Measurements from ENCODE around the gene ZXDC.

Gene ZXDC

GRCh38 chr3:126472277-126473006, 3.2 kb downstream of the ZXDC start:
- DNase-seq, result no peak

- no peak for DNase-seq
Measured at GRCh38 chr3:126469479-126469878, 6.2 kb downstream of the ZXDC start.

- DNase-seq, result no peak
Measured at GRCh38 chr3:126468028-126468891, 7.4 kb downstream of the ZXDC start.

- DNase-seq, result no peak
Measured at GRCh38 chr3:126467611-126467955, 8.1 kb downstream of the ZXDC start.

- no peak for DNase-seq
Measured at GRCh38 chr3:126466886-126467610, 8.6 kb downstream of the ZXDC start.

- no peak for DNase-seq
Measured at GRCh38 chr3:126465928-126466544, 9.7 kb downstream of the ZXDC start.

- no peak for DNase-seq
Measured at GRCh38 chr3:126464997-126465396, 10.7 kb downstream of the ZXDC start.

- DNase-seq, result no peak
Measured at GRCh38 chr3:126464494-126464893, 11.2 kb downstream of the ZXDC start.

- DNase-seq, result no peak
Measured at GRCh38 chr3:126464093-126464492, 11.6 kb downstream of the ZXDC start.

GRCh38 chr3:126463521-126463920, 12.2 kb downstream of the ZXDC start:
- DNase-seq, result no peak

- no peak for DNase-seq
Measured at GRCh38 chr3:126461450-126462070, 14.1 kb downstream of the ZXDC start.

GRCh38 chr3:126460381-126460780, 15.3 kb downstream of the ZXDC start:
- DNase-seq, result no peak

- DNase-seq, result no peak
Measured at GRCh38 chr3:126459763-126460127, 15.9 kb downstream of the ZXDC start.

GRCh38 chr3:126459111-126459762, 16.5 kb downstream of the ZXDC start:
- no peak for DNase-seq

GRCh38 chr3:126456766-126457388, 18.8 kb downstream of the ZXDC start:
- DNase-seq, result no peak

- DNase-seq, result no peak
Measured at GRCh38 chr3:126456211-126456610, 19.5 kb downstream of the ZXDC start.

- no peak for DNase-seq
Measured at GRCh38 chr3:126454437-126455198, 21.1 kb downstream of the ZXDC start.

GRCh38 chr3:126454025-126454424, 21.7 kb downstream of the ZXDC start:
- DNase-seq, result no peak

- DNase-seq, result no peak
Measured at GRCh38 chr3:126452213-126452612, 23.5 kb downstream of the ZXDC start.

- DNase-seq, result no peak
Measured at GRCh38 chr3:126451511-126451910, 24.2 kb downstream of the ZXDC start.

GRCh38 chr3:126450744-126451143, 24.9 kb downstream of the ZXDC start:
- DNase-seq, result no peak
